Fibroblast of pulmonary artery (primary cell): Measurements from ENCODE around the gene EEFSEC.
A peak's percentile ranks its signal among the peaks of the same experiment; 100 is the strongest.

ENCODE experiments used
- DNase-seq: peaks from one replicate; pipeline ENCODE4 v3.0.0-alpha.2; 2010; ENCODE audit warnings: low read depth
- H3K4me3 ChIP-seq: replicated peaks from 2 replicates; pipeline ENCODE4 v1.5.1; 2011; ENCODE audit warnings: low read depth, mild to moderate bottlenecking, control low read depth, low read length, moderate library complexity
- CTCF ChIP-seq: IDR thresholded peaks from 2 replicates; pipeline ENCODE4 v1.5.1; 2011; ENCODE audit warnings: mild to moderate bottlenecking, control low read depth, low read length, inconsistent platforms; ENCODE audit errors: missing control alignments

EEFSEC gene

GRCh38 chr3:128404276-128405068 lies 251.2 kb downstream of the EEFSEC start:
- no peak overlapping the region for H3K4me3 ChIP-seq
- DNase-seq, result no peak
- no peak for TF ChIP-seq CTCF

- TF ChIP-seq CTCF, result no peak
- DNase-seq, result no peak
- H3K4me3 ChIP-seq, result no peak overlapping the region
Observed at GRCh38 chr3:128405554-128406277, 252.4 kb downstream of the EEFSEC start.

- TF ChIP-seq CTCF, result no peak
- DNase-seq, result no peak
- H3K4me3 ChIP-seq, result no peak overlapping the region
Observed at GRCh38 chr3:128407247-128407646, 254.0 kb downstream of the EEFSEC start.

GRCh38 chr3:128408012-128408692 lies 254.9 kb downstream of the EEFSEC start:
- no peak for TF ChIP-seq CTCF
- DNase-seq, result no peak
- no peak overlapping the region for H3K4me3 ChIP-seq

- no peak for DNase-seq
- peak; percentile 4 for TF ChIP-seq CTCF
- no peak overlapping the region for H3K4me3 ChIP-seq
Observed at GRCh38 chr3:128408693-128409623, 255.7 kb downstream of the EEFSEC start.

GRCh38 chr3:128409624-128410581 lies 256.6 kb downstream of the EEFSEC start:
- no peak for TF ChIP-seq CTCF

More at GRCh38 chr3:128409624-128410581, 256.6 kb downstream of the EEFSEC start:
- no peak for DNase-seq
- H3K4me3 ChIP-seq, result no peak overlapping the region
